Measurements from ENCODE around the gene SAMM50.

Gene SAMM50

GRCh38 chr22:43948836-43949406 lies 6.3 kb upstream of the SAMM50 start:
- DNase-seq: no peak

GRCh38 chr22:43951391-43951790 lies 3.9 kb upstream of the SAMM50 start:
- DNase-seq: no peak

GRCh38 chr22:43951966-43952365 lies 3.3 kb upstream of the SAMM50 start:
- DNase-seq: no peak

- DNase-seq: no peak
Measured at GRCh38 chr22:43953988-43954785, 1.1 kb upstream of the SAMM50 start.

GRCh38 chr22:43955883-43956782 lies 891 bp downstream of the SAMM50 start:
- no peak for DNase-seq

- DNase-seq: no peak
Measured at GRCh38 chr22:43956805-43957463, 1.7 kb downstream of the SAMM50 start.

GRCh38 chr22:43957871-43958270 lies 2.6 kb downstream of the SAMM50 start:
- no peak for DNase-seq

- DNase-seq: no peak
Measured at GRCh38 chr22:43964314-43964857, 9.1 kb downstream of the SAMM50 start.

GRCh38 chr22:43967069-43967468 lies 11.8 kb downstream of the SAMM50 start:
- DNase-seq: no peak

GRCh38 chr22:43968614-43969013 lies 13.4 kb downstream of the SAMM50 start:
- no peak for DNase-seq

- no peak for DNase-seq
Measured at GRCh38 chr22:43969021-43969878, 14.0 kb downstream of the SAMM50 start.

GRCh38 chr22:43969989-43970755 lies 14.9 kb downstream of the SAMM50 start:
- DNase-seq: no peak

- no peak for DNase-seq
Measured at GRCh38 chr22:43971112-43971511, 15.9 kb downstream of the SAMM50 start.

GRCh38 chr22:43972931-43973462 lies 17.8 kb downstream of the SAMM50 start:
- no peak for DNase-seq

- DNase-seq: no peak
Measured at GRCh38 chr22:43974028-43974545, 18.8 kb downstream of the SAMM50 start.

GRCh38 chr22:43975041-43975440 lies 19.8 kb downstream of the SAMM50 start:
- DNase-seq: no peak

GRCh38 chr22:43976861-43977795 lies 21.9 kb downstream of the SAMM50 start:
- no peak for DNase-seq

- DNase-seq: no peak
Measured at GRCh38 chr22:43978558-43978957, 23.3 kb downstream of the SAMM50 start.

GRCh38 chr22:43980579-43980978 lies 25.3 kb downstream of the SAMM50 start:
- DNase-seq: no peak
